Measurements from ENCODE around the gene IFT57. TPM values are rescaled to one million over a fixed set of nuclear protein-coding genes. Genes with fewer than 3 reads are reported as not detected.

The IFT57 gene
- total RNA-seq, 1 donor from 2014 or later = 27.8 TPM

DNA sequence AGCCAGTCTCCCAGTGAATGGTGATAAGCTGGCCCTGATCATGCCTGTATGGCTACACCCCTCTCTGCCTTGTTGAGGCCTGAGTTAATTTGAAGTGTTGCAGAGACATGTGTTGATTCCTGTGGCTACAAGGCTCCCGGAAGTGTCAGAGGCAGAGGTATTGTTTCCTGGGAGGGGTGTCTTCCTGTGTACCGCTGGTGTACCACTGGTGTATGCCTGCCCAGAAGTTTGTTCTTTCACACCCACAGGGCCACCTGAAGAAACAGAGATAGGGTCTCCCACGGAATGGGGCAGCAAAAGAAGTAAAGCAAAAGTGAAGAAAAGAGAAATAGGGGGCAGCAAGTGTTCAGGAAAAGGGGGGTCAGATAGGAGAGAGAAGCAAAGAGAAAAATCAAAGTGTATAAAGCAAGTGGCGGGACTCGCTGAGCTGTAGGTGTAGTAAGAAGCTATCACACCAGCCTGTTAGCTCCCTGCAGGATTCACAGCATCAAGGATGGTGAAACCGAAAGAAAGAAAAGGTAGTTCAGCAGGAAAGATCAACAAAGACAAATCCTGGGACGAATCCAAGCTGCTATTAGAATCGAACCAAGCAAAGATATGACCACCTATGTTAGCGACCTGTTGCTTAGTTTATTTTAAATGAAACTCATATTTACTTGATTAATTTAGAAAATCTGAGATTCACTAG is 94.8 kb downstream of the IFT57 start:
- DNase-seq (ENCODE audit: extremely low read depth, low read depth, low spot score) = no peak

DNA sequence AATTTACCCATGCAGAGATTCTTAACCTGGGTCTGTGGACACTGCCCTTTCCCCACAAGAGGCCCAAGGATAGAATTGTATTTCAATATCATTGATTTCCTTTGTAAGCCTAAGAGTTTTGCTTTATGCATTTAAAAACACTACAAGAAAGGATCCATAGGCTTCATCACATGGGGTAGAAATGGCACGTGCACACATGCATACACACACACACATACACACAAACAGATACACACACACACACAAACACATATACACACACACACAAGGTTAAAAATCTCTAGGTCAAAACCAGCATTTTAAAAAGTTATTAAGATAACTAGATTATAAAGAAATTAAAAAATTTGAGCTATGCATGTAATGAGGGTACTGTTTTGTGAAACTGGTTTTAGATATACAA is 95.9 kb downstream of the IFT57 start:
- DNase-seq (ENCODE audit: extremely low read depth, low read depth, low spot score) = no peak

DNA sequence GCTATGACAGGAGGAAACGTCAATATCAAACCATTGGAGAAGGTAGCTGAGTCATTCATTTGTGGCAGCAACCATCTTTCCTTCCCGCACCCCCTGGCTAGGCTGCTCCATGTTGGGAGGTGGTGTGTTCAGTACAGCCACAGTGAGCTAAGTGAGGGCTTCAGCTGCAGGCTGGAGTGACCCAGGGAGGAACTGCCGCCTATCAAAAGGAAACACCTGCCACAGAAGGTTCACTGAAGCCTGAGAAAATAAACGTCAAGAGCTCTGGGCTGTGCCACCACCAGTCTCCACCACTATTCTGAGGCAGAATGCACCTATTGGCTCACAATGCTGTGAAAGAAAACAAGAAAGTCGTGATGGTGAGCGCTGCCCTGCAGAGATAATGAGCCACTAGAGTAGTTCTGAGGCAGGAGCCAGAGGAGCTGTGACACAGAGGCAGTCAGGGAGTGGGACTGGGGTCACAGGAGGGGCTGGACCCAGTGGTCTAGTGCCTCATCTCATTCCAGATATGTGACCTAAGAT is 96.6 kb downstream of the IFT57 start:
- no peak for DNase-seq (ENCODE audit: extremely low read depth, low read depth, low spot score)

GRCh38 chr3:108125153-108125543 is 97.1 kb downstream of the IFT57 start:
- DNase-seq (ENCODE audit: extremely low read depth, low read depth, low spot score) = no peak

GRCh38 chr3:108124337-108125152 is 97.7 kb downstream of the IFT57 start:
- no peak for DNase-seq (ENCODE audit: extremely low read depth, low read depth, low spot score)

- no peak for DNase-seq (ENCODE audit: extremely low read depth, low read depth, low spot score)
These were observed 98.9 kb downstream of the IFT57 start for GRCh38 chr3:108123326-108123725.

GRCh38 chr3:108122276-108122675 is 99.9 kb downstream of the IFT57 start:
- DNase-seq (ENCODE audit: extremely low read depth, low read depth, low spot score) = no peak

DNA sequence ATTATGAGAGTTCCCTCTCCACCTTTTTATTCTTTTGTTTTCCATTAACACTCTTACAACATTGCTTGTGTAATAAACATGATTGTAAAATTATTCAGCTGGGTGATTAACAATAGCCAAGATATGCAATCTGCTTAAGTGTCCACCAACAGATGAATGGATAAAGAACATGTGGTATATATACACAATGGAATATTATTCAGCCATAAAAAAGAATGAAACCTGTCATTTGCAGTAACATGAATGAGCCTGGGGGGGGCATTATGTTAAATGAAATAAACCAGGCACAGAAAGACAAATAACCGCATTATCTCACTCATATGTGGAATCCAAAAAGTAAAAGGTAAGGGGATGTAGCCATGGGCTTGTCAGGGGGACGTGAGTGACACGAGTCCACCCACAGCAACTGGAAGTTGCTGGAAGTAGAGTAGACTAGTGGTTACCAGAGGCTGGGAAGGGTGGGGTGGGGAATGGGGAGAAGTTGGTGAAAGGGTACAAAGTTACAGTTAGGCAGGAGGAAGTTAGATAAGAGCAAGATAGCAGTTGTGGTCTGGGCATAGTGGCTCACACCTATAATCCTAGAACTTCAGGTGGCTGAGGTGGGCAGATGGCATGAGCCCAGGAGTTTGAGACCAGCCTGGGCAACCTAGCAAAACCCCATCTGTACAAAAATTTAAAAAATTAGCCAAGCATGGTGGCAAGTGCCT is 102.7 kb downstream of the IFT57 start:
- DNase-seq (ENCODE audit: extremely low read depth, low read depth, low spot score) = no peak

GRCh38 chr3:108118038-108118768 is 104.0 kb downstream of the IFT57 start:
- DNase-seq (ENCODE audit: extremely low read depth, low read depth, low spot score) = no peak

GRCh38 chr3:108117241-108117775 is 104.9 kb downstream of the IFT57 start:
- DNase-seq (ENCODE audit: extremely low read depth, low read depth, low spot score) = no peak

DNA sequence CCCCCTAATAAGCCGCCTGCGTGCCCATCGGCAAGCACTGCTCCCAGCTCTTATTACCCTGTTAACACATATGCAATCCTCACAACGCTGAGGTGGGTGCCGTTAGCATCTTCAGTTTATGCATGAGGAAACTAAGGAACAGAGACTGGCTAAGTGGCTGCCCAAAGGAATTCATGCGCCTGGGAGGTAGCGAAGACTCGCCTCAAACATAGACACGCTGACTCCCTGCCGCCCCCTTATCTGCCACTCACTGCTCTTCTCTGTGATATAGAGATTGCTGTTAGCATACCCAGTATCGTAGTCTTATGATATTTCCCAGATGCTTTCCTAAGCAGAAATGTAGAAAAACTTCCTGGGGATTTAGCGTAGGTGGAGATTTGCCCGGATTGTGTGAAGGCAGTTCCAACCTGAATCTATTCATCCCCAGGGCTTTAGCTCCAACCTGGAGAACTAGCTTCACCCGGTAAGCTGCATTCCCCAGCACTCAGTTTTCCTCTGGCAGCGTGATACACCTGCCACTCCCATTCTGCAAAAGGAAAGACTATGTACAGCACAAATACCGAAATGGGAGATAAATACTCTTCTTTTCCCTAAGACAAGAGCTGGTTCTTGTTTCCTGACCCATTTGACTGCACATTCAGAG is 107.7 kb downstream of the IFT57 start:
- DNase-seq (ENCODE audit: extremely low read depth, low read depth, low spot score) = no peak

GRCh38 chr3:108113975-108114374 is 108.2 kb downstream of the IFT57 start:
- no peak for DNase-seq (ENCODE audit: extremely low read depth, low read depth, low spot score)

- no peak for DNase-seq (ENCODE audit: extremely low read depth, low read depth, low spot score)
These were observed 111.3 kb downstream of the IFT57 start for GRCh38 chr3:108110934-108111333.

Other genes starting within 250 kb of the IFT57 start
- 53.5 and 55.8 TPM in 2 replicates for gene CD47, start 131.4 kb downstream of the IFT57 start, total RNA-seq
- gene HHLA2, start 74.1 kb upstream of the IFT57 start, total RNA-seq = not detected in 2 replicates